ENCODE data around the gene CSNK1G3.

Gene CSNK1G3

GRCh38 chr5:123514615-123515355 is 2.8 kb downstream of the CSNK1G3 start:
- DNase-seq (ENCODE audit: low read depth) = peak; percentile 22

- no peak for DNase-seq (ENCODE audit: low read depth)
Observed at GRCh38 chr5:123515904-123516303, 3.9 kb downstream of the CSNK1G3 start.

DNA sequence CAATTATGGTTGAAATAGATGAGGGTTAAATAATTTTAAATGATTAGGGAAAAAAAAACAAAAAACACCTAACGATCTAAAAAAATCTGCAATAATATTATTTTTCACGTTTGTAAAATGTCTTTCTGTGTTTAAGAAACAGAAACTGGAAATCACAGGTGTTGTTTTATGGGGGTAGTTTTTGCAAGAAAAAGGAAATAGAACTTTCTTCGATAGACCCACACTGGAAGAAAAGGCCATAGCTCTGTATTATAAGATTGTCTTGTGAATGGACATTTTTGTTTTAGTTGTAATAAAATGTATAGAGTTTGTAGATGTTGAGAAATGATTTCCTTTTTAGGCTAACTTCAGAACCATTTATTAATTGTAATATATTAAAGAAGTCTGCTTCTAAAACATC is 5.5 kb downstream of the CSNK1G3 start:
- DNase-seq (ENCODE audit: low read depth) = no peak

- no peak for DNase-seq (ENCODE audit: low read depth)
Observed at GRCh38 chr5:123518111-123518510, 6.1 kb downstream of the CSNK1G3 start.

DNA sequence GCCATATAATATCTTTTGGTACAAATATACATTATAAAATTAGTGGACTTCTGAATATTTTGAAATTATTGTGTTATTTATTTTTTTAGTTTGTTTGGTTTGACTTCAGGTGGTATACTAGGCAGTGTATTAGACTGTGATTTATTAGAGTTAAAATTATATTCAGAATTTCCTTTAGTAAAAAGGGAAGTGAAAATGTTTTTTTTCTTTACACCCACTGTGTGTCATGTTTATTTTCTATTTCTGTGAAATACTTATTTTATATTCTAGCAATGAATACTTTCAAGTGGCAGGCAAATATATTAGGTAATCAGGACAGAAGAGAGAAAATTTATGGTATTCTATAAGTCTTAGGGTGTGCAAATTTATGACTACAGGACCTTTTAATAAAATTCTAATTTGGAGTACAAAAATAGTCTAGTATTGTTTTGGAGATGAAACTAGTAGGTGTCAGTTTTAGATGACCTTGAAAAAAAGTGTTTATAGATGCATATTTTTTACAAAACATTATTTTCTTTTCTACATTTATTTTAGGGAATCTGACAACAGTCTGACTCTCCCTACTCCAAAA is 8.8 kb downstream of the CSNK1G3 start:
- no peak for DNase-seq (ENCODE audit: low read depth)

- DNase-seq (ENCODE audit: low read depth) = no peak
Observed at GRCh38 chr5:123524146-123524545, 12.2 kb downstream of the CSNK1G3 start.

GRCh38 chr5:123527190-123527589 is 15.2 kb downstream of the CSNK1G3 start:
- DNase-seq (ENCODE audit: low read depth) = no peak

GRCh38 chr5:123528065-123528464 is 16.1 kb downstream of the CSNK1G3 start:
- no peak for DNase-seq (ENCODE audit: low read depth)

DNA sequence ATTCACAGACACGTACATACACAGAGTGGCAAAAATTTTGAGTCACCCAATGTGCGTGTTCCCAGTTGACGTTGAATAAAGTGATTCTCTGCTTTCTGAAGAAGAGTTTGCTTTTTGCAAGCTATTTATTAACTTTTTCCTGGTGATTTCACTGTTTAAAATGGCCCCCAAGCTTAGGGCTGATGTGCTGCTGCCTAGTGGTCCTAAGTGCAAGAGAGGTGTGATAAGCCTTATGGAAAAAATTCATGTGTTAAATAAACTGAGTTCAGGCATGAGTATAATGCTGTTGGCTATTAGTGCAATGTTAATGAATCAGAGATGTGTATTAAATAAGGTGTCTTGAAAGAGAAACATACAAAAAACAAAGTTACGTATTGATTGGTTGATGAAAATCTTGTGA is 16.9 kb downstream of the CSNK1G3 start:
- no peak for DNase-seq (ENCODE audit: low read depth)

DNA sequence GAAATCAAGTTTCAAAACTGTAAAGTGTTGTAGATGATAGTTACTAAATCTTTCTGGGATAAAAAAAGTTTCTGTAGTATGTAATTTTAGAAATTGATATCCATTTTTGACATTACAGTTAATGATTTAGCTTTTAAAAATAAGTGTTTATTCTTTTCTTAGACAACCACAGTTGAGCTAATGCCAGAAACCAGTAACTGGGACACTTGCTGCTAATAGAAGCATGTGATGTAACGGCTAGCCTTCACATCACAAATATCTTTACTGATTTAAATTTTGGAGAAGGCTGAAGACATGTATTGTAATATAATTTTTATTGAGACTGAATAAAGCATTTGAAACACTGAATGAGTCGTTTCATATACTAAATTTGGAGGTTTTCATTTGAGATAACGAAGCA is 18.8 kb downstream of the CSNK1G3 start:
- DNase-seq (ENCODE audit: low read depth) = no peak

DNA sequence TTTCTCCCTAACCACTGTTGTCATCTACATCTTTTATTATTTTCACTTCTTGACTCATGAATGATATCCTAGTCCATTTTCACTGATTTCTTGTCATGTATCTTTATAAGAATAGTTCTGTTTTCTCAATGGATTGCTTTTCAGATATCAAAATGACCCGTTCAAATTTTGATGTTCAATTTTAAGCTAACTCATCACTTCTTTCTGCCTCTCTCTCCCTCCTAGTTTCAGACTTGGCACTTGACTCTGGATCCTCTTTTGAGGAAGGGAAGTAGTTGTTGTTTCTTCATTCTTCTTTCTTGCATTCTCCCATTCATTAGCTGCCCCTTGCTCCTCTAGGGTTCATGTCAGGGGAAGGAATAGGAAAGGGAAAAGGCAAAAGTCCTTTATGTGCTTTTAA is 23.7 kb downstream of the CSNK1G3 start:
- DNase-seq (ENCODE audit: low read depth) = no peak

DNA sequence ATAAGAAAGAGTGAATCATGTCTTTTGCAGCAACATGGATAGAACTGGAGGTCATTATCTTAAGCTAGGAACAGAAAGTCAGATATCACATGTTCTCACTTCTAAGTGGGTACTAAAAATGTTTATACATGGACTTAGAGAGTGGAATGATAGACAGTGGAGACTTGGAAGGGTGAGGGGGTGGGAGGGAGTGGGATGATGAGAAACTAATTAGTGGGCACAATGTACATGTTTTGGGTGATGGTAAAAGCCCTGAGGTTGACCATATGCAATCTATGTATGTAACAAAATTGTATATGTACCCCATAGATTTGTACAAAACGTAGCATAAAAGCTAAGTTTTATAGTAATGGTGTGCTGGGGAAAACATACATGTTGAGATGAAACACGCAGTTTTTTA is 25.3 kb downstream of the CSNK1G3 start:
- no peak for DNase-seq (ENCODE audit: low read depth)

GRCh38 chr5:123537845-123538244 is 25.9 kb downstream of the CSNK1G3 start:
- no peak for DNase-seq (ENCODE audit: low read depth)

DNA sequence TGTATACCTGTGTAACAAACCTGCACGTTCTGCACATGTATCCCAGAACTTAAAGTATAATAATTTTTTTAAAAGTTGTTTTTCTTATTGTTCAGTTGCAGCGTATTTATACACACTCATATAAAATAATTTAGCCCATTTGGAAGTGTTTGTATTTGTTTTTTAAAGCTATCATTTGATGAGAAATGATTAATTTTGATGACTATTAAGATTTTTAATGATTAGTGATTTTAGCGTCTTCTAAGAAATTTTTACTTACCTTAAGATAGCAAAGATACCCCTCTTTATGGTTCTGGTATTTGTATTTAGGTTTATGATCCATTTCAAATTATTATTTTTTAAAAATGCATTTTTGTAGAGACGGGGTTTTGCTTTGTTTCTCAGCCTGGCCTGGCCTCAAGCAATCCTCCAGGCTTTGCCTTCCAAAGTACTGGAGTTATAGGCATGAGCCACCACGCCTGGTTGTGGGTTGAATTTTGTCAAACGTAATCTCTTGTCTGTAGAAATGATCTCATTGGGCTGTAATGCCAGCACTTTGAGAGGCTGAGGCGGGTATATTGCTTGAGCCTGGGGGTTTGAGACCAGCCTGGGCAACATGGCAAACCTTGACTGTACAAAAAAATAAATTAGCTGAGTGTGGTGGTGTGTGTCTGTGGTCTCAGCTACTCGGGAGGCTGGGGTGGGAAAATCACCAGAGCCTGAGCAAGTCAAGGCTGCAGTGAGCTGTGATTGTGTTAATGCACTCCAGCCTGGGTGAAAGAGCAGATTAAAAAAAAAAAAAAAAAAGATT is 26.9 kb downstream of the CSNK1G3 start:
- DNase-seq (ENCODE audit: low read depth) = peak; percentile 13

GRCh38 chr5:123540534-123540933 is 28.6 kb downstream of the CSNK1G3 start:
- DNase-seq (ENCODE audit: low read depth) = no peak

DNA sequence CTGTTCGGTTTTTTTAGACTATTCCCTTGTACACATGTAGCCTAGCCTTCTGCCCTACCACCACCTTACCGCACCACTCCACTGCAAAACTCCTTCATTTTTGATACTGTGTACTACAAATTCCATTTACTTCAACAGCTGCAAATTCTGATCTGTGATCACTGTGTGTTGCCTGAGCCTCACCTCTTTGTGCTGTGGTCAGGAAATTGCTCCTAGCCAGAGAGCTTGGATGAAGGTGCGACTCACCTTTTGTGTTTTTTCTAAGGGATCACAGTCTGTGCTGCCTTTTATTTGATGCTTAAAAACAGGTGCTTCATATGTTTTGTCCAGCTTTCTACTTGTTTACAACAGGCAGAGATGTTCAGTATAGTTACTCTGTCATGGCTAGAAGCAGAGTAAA is 31.5 kb downstream of the CSNK1G3 start:
- no peak for DNase-seq (ENCODE audit: low read depth)

GRCh38 chr5:123545506-123545905 is 33.5 kb downstream of the CSNK1G3 start:
- DNase-seq (ENCODE audit: low read depth) = peak; percentile 45

DNA sequence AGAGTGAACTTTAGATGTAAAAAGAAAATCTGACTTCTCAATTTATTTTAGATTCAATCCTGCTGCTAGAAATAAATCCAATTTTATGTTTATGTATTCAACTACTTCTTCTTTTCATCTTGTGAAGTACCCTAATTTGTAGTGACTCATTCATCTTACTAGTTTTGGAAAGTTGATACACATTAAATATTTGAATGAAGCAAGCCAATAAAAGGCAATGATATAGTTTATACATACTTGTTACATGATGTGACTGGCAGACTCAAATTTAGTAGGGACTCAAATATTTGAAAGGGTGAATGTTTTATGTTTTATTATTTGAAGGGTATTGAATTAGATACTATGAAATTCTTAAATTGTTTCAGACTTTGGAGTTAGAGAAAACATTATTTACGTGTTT is 34.7 kb downstream of the CSNK1G3 start:
- DNase-seq (ENCODE audit: low read depth) = no peak

GRCh38 chr5:123549256-123549904 is 37.4 kb downstream of the CSNK1G3 start:
- no peak for DNase-seq (ENCODE audit: low read depth)

DNA sequence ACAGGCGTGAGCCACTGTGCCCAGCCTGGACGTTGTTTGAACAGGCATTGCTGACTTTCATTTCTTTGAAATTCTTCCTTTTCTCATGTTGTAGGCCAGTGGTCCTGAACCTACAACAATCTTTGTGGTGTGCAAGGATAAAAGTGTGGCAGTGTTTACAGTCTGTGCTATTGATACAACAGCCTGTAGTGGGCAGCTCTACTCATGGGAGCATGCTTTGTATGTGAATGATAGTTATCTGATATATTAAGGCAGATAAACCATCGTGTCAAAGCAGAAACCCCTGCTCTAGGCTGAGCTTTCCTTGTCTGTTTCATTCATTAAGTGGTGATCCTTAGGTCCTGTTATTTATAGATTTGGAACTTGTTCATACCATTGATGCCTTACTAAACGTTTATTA is 42.6 kb downstream of the CSNK1G3 start:
- no peak for DNase-seq (ENCODE audit: low read depth)

GRCh38 chr5:123557907-123558306 is 45.9 kb downstream of the CSNK1G3 start:
- DNase-seq (ENCODE audit: low read depth) = no peak

- no peak for DNase-seq (ENCODE audit: low read depth)
Observed at GRCh38 chr5:123558762-123559433, 46.9 kb downstream of the CSNK1G3 start.

All from ELR (cell line).